H9 (cell line): Measurements from ENCODE around the gene ANKRD12. TPM values are rescaled to one million over a fixed set of nuclear protein-coding genes. Genes with fewer than 3 reads are reported as not detected.

Source experiments
- DNase-seq: peaks from one replicate; pipeline ENCODE4 v3.0.0-alpha.2; 2017
- H2AFZ ChIP-seq: one replicate; pipeline ENCODE4 v1.6.1; 2013; ENCODE audit warnings: mild to moderate bottlenecking, low read length, control low read depth, moderate library complexity
- H2AK5ac ChIP-seq: 2 replicates; pipeline ENCODE4 v1.6.1; 2013; ENCODE audit warnings: low read length, control low read depth, mixed read lengths; ENCODE audit not compliant: insufficient read length
- H2BK120ac ChIP-seq: one replicate; pipeline ENCODE4 v1.6.1; 2013; ENCODE audit warnings: low read depth, mild to moderate bottlenecking, low read length, control low read depth, inconsistent platforms; ENCODE audit not compliant: poor library complexity, severe bottlenecking
- H2BK12ac ChIP-seq: 2 replicates; pipeline ENCODE4 v1.6.1; 2013; ENCODE audit warnings: low read length, control low read depth, mixed read lengths, low read depth; ENCODE audit not compliant: insufficient read length
- H2BK15ac ChIP-seq: 2 replicates; pipeline ENCODE4 v1.6.1; 2013; ENCODE audit warnings: low read depth, low read length, control low read depth
- H2BK20ac ChIP-seq: one replicate; pipeline ENCODE4 v1.6.1; 2013; ENCODE audit warnings: low read depth, mild to moderate bottlenecking, low read length, control low read depth, inconsistent platforms; ENCODE audit not compliant: poor library complexity, severe bottlenecking
- H2BK5ac ChIP-seq: 2 replicates; pipeline ENCODE4 v1.6.1; 2013; ENCODE audit warnings: low read length, control low read depth, mixed read lengths; ENCODE audit not compliant: insufficient read length
- H3K14ac ChIP-seq: 2 replicates; pipeline ENCODE4 v1.6.1; 2013; ENCODE audit warnings: low read length, control low read depth; ENCODE audit not compliant: insufficient read depth
- H3K18ac ChIP-seq: 2 replicates; pipeline ENCODE4 v1.6.1; 2013; ENCODE audit warnings: low read depth, mild to moderate bottlenecking, mixed read lengths, low read length, control low read depth; ENCODE audit not compliant: insufficient read length
- H3K23ac ChIP-seq: 2 replicates; pipeline ENCODE4 v1.6.1; 2013; ENCODE audit warnings: low read length, control low read depth, mixed read lengths, low read depth; ENCODE audit not compliant: insufficient read length
- H3K23me2 ChIP-seq: 2 replicates; pipeline ENCODE4 v1.6.1; 2013; ENCODE audit warnings: low read depth, mild to moderate bottlenecking, mixed read lengths, low read length, control low read depth; ENCODE audit not compliant: insufficient read length, poor library complexity, severe bottlenecking
- H3K27ac ChIP-seq: 2 replicates; pipeline ENCODE4 v1.5.1; 2013; ENCODE audit warnings: low read length, control low read depth, mixed read lengths, low read depth; ENCODE audit not compliant: insufficient read length
- H3K27me3 ChIP-seq: 2 replicates; pipeline ENCODE4 v1.6.1; 2013; ENCODE audit warnings: low read length, control low read depth, inconsistent platforms; ENCODE audit not compliant: insufficient read depth
- H3K4ac ChIP-seq: 2 replicates; pipeline ENCODE4 v1.6.1; 2013; ENCODE audit warnings: low read depth, mild to moderate bottlenecking, control low read depth, inconsistent platforms, low read length, moderate library complexity
- H3K4me1 ChIP-seq: 2 replicates; pipeline ENCODE4 v1.6.1; 2013; ENCODE audit warnings: low read length, control low read depth, inconsistent platforms; ENCODE audit not compliant: insufficient read depth
- H3K4me2 ChIP-seq: 2 replicates; pipeline ENCODE4 v1.6.1; 2013; ENCODE audit warnings: low read length, control low read depth, mixed read lengths; ENCODE audit not compliant: insufficient read length, insufficient read depth
- H3K56ac ChIP-seq: 2 replicates; pipeline ENCODE4 v1.6.1; 2013; ENCODE audit warnings: low read depth, mild to moderate bottlenecking, mixed read lengths, low read length, control low read depth; ENCODE audit not compliant: insufficient read length
- H3K79me1 ChIP-seq: 2 replicates; pipeline ENCODE4 v1.6.1; 2013; ENCODE audit warnings: low read depth, mild to moderate bottlenecking, moderate library complexity, low read length, control low read depth, inconsistent platforms; ENCODE audit not compliant: insufficient read depth, poor library complexity, severe bottlenecking
- H3K79me2 ChIP-seq: 2 replicates; pipeline ENCODE4 v1.6.1; 2013; ENCODE audit warnings: low read length, control low read depth, inconsistent platforms; ENCODE audit not compliant: insufficient read depth
- H3K9ac ChIP-seq: 2 replicates; pipeline ENCODE4 v1.6.1; 2013; ENCODE audit warnings: low read length, control low read depth, mixed read lengths; ENCODE audit not compliant: insufficient read length; ENCODE audit errors: extremely low read depth
- H3K9me3 ChIP-seq: one replicate; pipeline ENCODE4 v1.6.1; 2013; ENCODE audit warnings: low read depth, low read length, inconsistent platforms; ENCODE audit not compliant: control insufficient read depth
- H3T11ph ChIP-seq: one replicate; pipeline ENCODE4 v1.6.1; 2013; ENCODE audit warnings: mild to moderate bottlenecking, low read length, control low read depth, inconsistent platforms
- H4K20me1 ChIP-seq: one replicate; pipeline ENCODE4 v1.6.1; 2013; ENCODE audit not compliant: control insufficient read depth, insufficient read length, insufficient read depth
- H4K5ac ChIP-seq: 2 replicates; pipeline ENCODE4 v1.6.1; 2013; ENCODE audit warnings: low read depth, mild to moderate bottlenecking, mixed read lengths, low read length, control low read depth; ENCODE audit not compliant: insufficient read length
- H4K8ac ChIP-seq: replicated peaks from 2 replicates; pipeline ENCODE4 v1.6.1; 2013; ENCODE audit warnings: low read length, control low read depth, mixed read lengths, low read depth; ENCODE audit not compliant: insufficient read length
- H4K91ac ChIP-seq: 2 replicates; pipeline ENCODE4 v1.6.1; 2013; ENCODE audit warnings: low read depth, mild to moderate bottlenecking, moderate library complexity, mixed read lengths, low read length, control low read depth; ENCODE audit not compliant: insufficient read length
- H3K27ac Mint-ChIP-seq, 3 experiments: 2 replicates in 2 of 3; 3 replicates in 1 of 3; pipeline ENCODE4 v1.8.0; 2020 to 2021; ENCODE audit warnings: mixed read lengths in 3 of 3, mild to moderate bottlenecking in 1 of 3, moderate library complexity in 1 of 3
- H3K27me3 Mint-ChIP-seq: 2 replicates; pipeline ENCODE4 v1.8.0; 2021; ENCODE audit warnings: low read depth, mild to moderate bottlenecking, moderate library complexity, mixed read lengths
- H3K36me3 Mint-ChIP-seq, 3 experiments: 2 replicates in 2 of 3; 3 replicates in 1 of 3; pipeline ENCODE4 v1.8.0; 2020 to 2021; ENCODE audit warnings: low read depth in 3 of 3, mixed read lengths in 3 of 3; ENCODE audit not compliant: insufficient read depth in 1 of 3
- H3K4me1 Mint-ChIP-seq, 2 experiments: 2 replicates each; pipeline ENCODE4 v1.8.0; 2020; ENCODE audit warnings: mixed read lengths in 2 of 2
- H3K4me3 Mint-ChIP-seq, 2 experiments: 2 replicates in 1 of 2; 3 replicates in 1 of 2; pipeline ENCODE4 v1.8.0; 2020 to 2021; ENCODE audit warnings: mild to moderate bottlenecking in 2 of 2, mixed read lengths in 2 of 2, moderate library complexity in 1 of 2
- H3K9me3 Mint-ChIP-seq, 2 experiments: 2 replicates in 1 of 2; 3 replicates in 1 of 2; pipeline ENCODE4 v1.8.0; 2020; ENCODE audit warnings: mild to moderate bottlenecking in 2 of 2, mixed read lengths in 2 of 2, moderate library complexity in 1 of 2
- WGBS: extraction: QIAGEN DNeasy Blood & Tissue Kit; methylation state at CpG from one replicate; pipeline ENCODE4 v1.1.7; 2013; ENCODE audit warnings: missing lambda C conversion rate, low lambda C conversion rate, mixed read lengths; ENCODE audit not compliant: insufficient read length; ENCODE audit errors: extremely low coverage; 5-methylcytosine and 5-hydroxymethylcytosine counted together
- total RNA-seq: library from RNA; stranded (reverse); gene quantifications from 2 replicates; pipeline ENCODE4 v1.2.1, GENCODE V29; 2021
- TF ChIP-seq, protein P1 (sequence below): fragments of 200-600 bp; sonication (generic); conservative IDR thresholded peaks from 3 replicates; pipeline ENCODE4 v1.8.0; 2021; ENCODE audit warnings: antibody characterized with exemption, mild to moderate bottlenecking

ANKRD12 gene
- total RNA-seq, 1 experiment from 2014 or later = 38.9 TPM

DNA sequence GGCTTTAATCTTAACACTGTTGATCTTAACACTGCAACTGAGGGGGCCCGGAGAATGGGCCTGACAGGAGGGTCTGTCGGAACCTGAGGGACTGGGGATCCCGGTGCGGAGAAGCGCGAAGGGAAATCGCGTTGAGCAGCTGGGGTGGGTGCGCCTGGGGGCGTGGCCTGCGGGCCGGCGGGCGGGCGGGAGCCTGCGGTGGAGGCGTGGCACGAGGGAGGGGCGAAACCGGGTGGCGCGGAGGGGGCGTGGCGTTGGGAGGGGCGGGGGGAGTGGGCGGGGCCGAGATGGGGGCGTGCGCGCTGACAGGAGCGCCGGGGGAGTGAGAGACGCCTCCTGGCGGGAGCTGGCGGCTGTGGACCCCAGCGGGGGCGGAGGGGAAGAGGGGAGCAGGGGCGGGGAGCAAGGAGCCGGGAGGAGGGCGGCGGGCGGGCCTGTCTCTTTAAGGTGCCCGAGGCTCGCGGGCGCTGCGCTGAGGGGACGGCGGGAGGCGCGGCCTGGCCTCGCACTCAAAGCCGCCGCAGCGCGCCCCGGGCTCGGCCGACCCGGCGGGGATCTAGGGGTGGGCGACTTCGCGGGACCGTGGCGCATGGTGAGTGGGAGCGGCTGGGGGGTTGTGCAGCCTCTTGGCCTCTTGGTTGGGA lies 197.9 kb downstream of the ANKRD12 start, which contains the start of gene TWSG1:
TWSG1 (plus strand) TSS at position 445 of the 644 bp plus-strand sequence. CDS start 2,457 bp downstream, outside the sequence.
- H3T11ph ChIP-seq = no peak within 1 kb of the TSS
- H2BK12ac ChIP-seq = no peak within 1 kb of the TSS
- peaks cover 5% of the 10 kb centered on the region for H3K23me2 ChIP-seq
- H3K4me1 Mint-ChIP-seq = peaks cover 0 to 8% of the 10 kb centered on the region in 2 experiments; a peak in 3 of 4 replicates
- no peaks in the 10 kb centered on the region for H3K79me1 ChIP-seq
- no CpG with 5 or more reads among the region's 67 CpGs for WGBS
- TF ChIP-seq, protein P1, sequence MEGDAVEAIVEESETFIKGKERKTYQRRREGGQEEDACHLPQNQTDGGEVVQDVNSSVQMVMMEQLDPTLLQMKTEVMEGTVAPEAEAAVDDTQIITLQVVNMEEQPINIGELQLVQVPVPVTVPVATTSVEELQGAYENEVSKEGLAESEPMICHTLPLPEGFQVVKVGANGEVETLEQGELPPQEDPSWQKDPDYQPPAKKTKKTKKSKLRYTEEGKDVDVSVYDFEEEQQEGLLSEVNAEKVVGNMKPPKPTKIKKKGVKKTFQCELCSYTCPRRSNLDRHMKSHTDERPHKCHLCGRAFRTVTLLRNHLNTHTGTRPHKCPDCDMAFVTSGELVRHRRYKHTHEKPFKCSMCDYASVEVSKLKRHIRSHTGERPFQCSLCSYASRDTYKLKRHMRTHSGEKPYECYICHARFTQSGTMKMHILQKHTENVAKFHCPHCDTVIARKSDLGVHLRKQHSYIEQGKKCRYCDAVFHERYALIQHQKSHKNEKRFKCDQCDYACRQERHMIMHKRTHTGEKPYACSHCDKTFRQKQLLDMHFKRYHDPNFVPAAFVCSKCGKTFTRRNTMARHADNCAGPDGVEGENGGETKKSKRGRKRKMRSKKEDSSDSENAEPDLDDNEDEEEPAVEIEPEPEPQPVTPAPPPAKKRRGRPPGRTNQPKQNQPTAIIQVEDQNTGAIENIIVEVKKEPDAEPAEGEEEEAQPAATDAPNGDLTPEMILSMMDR = peak; percentile 49; the same call in 2 of the 3 replicates
- 0 out of 2 replicates have a peak within 1 kb of the TSS, but pooled peaks have one; percentile 78 for H3K14ac ChIP-seq
- peak within 1 kb of the TSS in 2 of 3 experiments; percentile 57 to 61; a peak in 5 of 7 replicates for H3K27ac Mint-ChIP-seq
- no peak within 1 kb of the TSS for H2BK15ac ChIP-seq
- peak within 1 kb of the TSS; percentile 51 for H2AFZ ChIP-seq
- no peaks in the 10 kb centered on the region; a peak in 2 of 5 replicates for H3K9me3 Mint-ChIP-seq
- no peaks in the 10 kb centered on the region for H4K20me1 ChIP-seq
- H3K4me3 Mint-ChIP-seq = peak within 1 kb of the TSS; percentile 77 to 91
- peak within 1 kb of the TSS; percentile 42 for H3K9ac ChIP-seq
- H4K5ac ChIP-seq = no peak within 1 kb of the TSS
- no peaks in the 10 kb centered on the region for H3K27me3 ChIP-seq
- H3K79me2 ChIP-seq = no peaks in the 10 kb centered on the region
- DNase-seq = peak; percentile 96
- no peak within 1 kb of the TSS for H3K23ac ChIP-seq
- H3K27me3 Mint-ChIP-seq = peaks cover 17% of the 10 kb centered on the region
- H3K27ac ChIP-seq = no peak within 1 kb of the TSS
- peak within 1 kb of the TSS; percentile 57 for H3K4me2 ChIP-seq
- H3K9me3 ChIP-seq = no peaks in the 10 kb centered on the region
- H2BK5ac ChIP-seq = no peak within 1 kb of the TSS
- H4K8ac ChIP-seq = no peak within 1 kb of the TSS
- H2BK20ac ChIP-seq = no peak within 1 kb of the TSS
- H3K56ac ChIP-seq = no peak within 1 kb of the TSS
- H3K18ac ChIP-seq = peak within 1 kb of the TSS; percentile 71
- no peak within 1 kb of the TSS for H4K91ac ChIP-seq
- H3K36me3 Mint-ChIP-seq = peaks cover 2 to 12% (median 10%) of the 10 kb centered on the region in 3 experiments
- no peaks in the 10 kb centered on the region for H3K4me1 ChIP-seq
- H2AK5ac ChIP-seq = no peak within 1 kb of the TSS
- no peak within 1 kb of the TSS for H3K4ac ChIP-seq
- H2BK120ac ChIP-seq = no peak within 1 kb of the TSS
